ENCODE results near the gene COPB1. TPM values are rescaled to one million over a fixed set of nuclear protein-coding genes. Genes with fewer than 3 reads are reported as not detected.
A peak's percentile ranks its signal among the peaks of the same experiment; 100 is the strongest.

The COPB1 gene
- total and polyA plus RNA-seq, 9 of the 15 experiments (the other 6 are each of a cell fraction or from before 2014, with no cell fraction given), result 64.7 to 188 (median 91.6) TPM

- TF ChIP-seq ZNF436 (CRISPR knock-in tag; IDR thresholded peaks at IDR 0.05), result no peak
- TF ChIP-seq USF2 (CRISPR knock-in tag; IDR thresholded peaks at IDR 0.05), result no peak
- TF ChIP-seq ZNF197 (CRISPR knock-in tag; IDR thresholded peaks at IDR 0.05; ENCODE audit: low read depth), result no peak
- TF ChIP-seq HCFC1 (IDR thresholded peaks at IDR 0.05; ENCODE audit: low read depth, low read length), result no peak
- TF ChIP-seq ZNF253 (CRISPR knock-in tag; conservative IDR thresholded peaks at IDR 0.05), result no peak
- TF ChIP-seq ATF1 (CRISPR knock-in tag; IDR thresholded peaks at IDR 0.05), result no peak
- no peak for TF ChIP-seq ATF1 (tag; IDR thresholded peaks at IDR 0.05)
- TF ChIP-seq RNF2 (IDR thresholded peaks at IDR 0.05), result no peak
- TF ChIP-seq ZNF184 (CRISPR knock-in tag; IDR thresholded peaks at IDR 0.05), result no peak
- TF ChIP-seq ZSCAN29 (IDR thresholded peaks at IDR 0.05), result no peak
- no peak for TF ChIP-seq RFX7 (CRISPR knock-in tag; IDR thresholded peaks at IDR 0.05)
- no peak for TF ChIP-seq NBN (IDR thresholded peaks at IDR 0.05; ENCODE audit: low read depth)
- no peak for TF ChIP-seq MCM2 (IDR thresholded peaks at IDR 0.05; ENCODE audit: low read depth)
- TF ChIP-seq KDM2B (CRISPR knock-in tag; IDR thresholded peaks at IDR 0.05), result no peak
- no peak for TF ChIP-seq NCOA2 (IDR thresholded peaks at IDR 0.05; ENCODE audit: partially characterized antibody in 2 of 2)
- no peak for TF ChIP-seq ZNF140 (CRISPR knock-in tag; IDR thresholded peaks at IDR 0.05)
- TF ChIP-seq, protein P1, sequence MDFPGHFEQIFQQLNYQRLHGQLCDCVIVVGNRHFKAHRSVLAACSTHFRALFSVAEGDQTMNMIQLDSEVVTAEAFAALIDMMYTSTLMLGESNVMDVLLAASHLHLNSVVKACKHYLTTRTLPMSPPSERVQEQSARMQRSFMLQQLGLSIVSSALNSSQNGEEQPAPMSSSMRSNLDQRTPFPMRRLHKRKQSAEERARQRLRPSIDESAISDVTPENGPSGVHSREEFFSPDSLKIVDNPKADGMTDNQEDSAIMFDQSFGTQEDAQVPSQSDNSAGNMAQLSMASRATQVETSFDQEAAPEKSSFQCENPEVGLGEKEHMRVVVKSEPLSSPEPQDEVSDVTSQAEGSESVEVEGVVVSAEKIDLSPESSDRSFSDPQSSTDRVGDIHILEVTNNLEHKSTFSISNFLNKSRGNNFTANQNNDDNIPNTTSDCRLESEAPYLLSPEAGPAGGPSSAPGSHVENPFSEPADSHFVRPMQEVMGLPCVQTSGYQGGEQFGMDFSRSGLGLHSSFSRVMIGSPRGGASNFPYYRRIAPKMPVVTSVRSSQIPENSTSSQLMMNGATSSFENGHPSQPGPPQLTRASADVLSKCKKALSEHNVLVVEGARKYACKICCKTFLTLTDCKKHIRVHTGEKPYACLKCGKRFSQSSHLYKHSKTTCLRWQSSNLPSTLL (IDR thresholded peaks at IDR 0.05), result no peak
- no peak for TF ChIP-seq ZNF124 (CRISPR knock-in tag; IDR thresholded peaks at IDR 0.05)
- peak; percentile 52; the same call in 1 of the 2 replicates for TF ChIP-seq TFE3 (CRISPR knock-in tag; IDR thresholded peaks at IDR 0.05)
- TF ChIP-seq NR3C1 (CRISPR knock-in tag; IDR thresholded peaks at IDR 0.05), result no peak
- peak; percentile 49 to 68 for TF ChIP-seq KDM1A (IDR thresholded peaks at IDR 0.05)
- TF ChIP-seq JUND (IDR thresholded peaks at IDR 0.05; ENCODE audit: borderline replicate concordance, low read depth, low read length), result peak; percentile 72; the same call in 1 of the 2 replicates
- peak; percentile 58; the same call in 1 of the 3 replicates for TF ChIP-seq JUND (tag; IDR thresholded peaks at IDR 0.05; ENCODE audit: borderline replicate concordance, low read depth, low read length)
- TF ChIP-seq SPI1 (IDR thresholded peaks at IDR 0.05; ENCODE audit: borderline replicate concordance, low read depth, low read length), result no peak
- TF ChIP-seq EP300 (IDR thresholded peaks at IDR 0.05; ENCODE audit: low read length), result peak; percentile 69; the same call in 1 of the 2 replicates
- no peak for TF ChIP-seq GABPA (tag; conservative IDR thresholded peaks at IDR 0.05; ENCODE audit: low read depth)
- no peak for TF ChIP-seq ZNF75A (CRISPR knock-in tag; IDR thresholded peaks at IDR 0.05)
- no peak for TF ChIP-seq RB1 (IDR thresholded peaks at IDR 0.05; ENCODE audit: low read depth)
- TF ChIP-seq TRIM28 (IDR thresholded peaks at IDR 0.05), result peak; percentile 40; the same call in 1 of the 2 replicates
- TF ChIP-seq ETV5 (CRISPR knock-in tag; IDR thresholded peaks at IDR 0.05; ENCODE audit: low read depth), result peak; percentile 27; the same call in 1 of the 2 replicates
Measured at GRCh38 chr11:14422052-14422813, 77.4 kb downstream of the COPB1 start (continued).

Measured in K562 (cell line).